VCaP (cell line): Measurements from ENCODE around the gene ELL2.
A peak's percentile ranks its signal among the peaks of the same experiment; 100 is the strongest.

Experiments used
- H3K27ac ChIP-seq: fragments of 450-650 bp; 2 replicates; pipeline ENCODE4 v1.5.1; 2017
- CTCF ChIP-seq: fragments of 450-650 bp; conservative IDR thresholded peaks from 2 replicates; pipeline ENCODE4 v1.5.1; 2017; ENCODE audit warnings: mild to moderate bottlenecking, moderate library complexity

The ELL2 gene

GRCh38 chr5:95878417-95879323 is 83.0 kb downstream of the ELL2 start:
- peak overlapping the region; percentile 76 for H3K27ac ChIP-seq
- no peak for TF ChIP-seq CTCF

- TF ChIP-seq CTCF: no peak
Measured at GRCh38 chr5:95876782-95877181, 84.9 kb downstream of the ELL2 start.

DNA sequence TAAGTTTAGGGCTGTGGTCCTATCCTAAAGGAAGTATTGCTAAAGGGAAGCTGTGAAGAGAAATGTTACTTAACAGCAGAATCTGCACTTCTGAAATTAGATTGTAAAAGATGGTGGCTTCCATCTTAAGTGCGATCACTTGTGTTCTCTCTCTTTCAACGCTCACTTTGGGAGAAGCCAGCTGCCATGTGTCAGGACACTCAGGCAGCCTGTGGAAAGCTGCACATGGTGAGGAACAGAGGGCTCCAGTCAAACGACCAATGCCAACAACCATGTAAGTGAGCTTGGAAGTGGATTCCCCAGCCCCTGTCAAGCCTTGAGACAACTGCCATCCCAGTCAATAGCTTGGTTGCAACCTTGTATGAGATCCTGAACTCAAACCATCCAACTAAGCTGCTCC is 87.4 kb downstream of the ELL2 start:
- TF ChIP-seq CTCF: no peak
- H3K27ac ChIP-seq: no peak overlapping the region

More at GRCh38 chr5:95876782-95877181, 84.9 kb downstream of the ELL2 start:
- no peak overlapping the region; the same call in 1 of the 2 replicates for H3K27ac ChIP-seq

GRCh38 chr5:95873351-95873750 is 88.3 kb downstream of the ELL2 start:
- no peak overlapping the region for H3K27ac ChIP-seq
- no peak for TF ChIP-seq CTCF

- no peak for TF ChIP-seq CTCF
Measured at GRCh38 chr5:95872346-95873268, 89.0 kb downstream of the ELL2 start.

DNA sequence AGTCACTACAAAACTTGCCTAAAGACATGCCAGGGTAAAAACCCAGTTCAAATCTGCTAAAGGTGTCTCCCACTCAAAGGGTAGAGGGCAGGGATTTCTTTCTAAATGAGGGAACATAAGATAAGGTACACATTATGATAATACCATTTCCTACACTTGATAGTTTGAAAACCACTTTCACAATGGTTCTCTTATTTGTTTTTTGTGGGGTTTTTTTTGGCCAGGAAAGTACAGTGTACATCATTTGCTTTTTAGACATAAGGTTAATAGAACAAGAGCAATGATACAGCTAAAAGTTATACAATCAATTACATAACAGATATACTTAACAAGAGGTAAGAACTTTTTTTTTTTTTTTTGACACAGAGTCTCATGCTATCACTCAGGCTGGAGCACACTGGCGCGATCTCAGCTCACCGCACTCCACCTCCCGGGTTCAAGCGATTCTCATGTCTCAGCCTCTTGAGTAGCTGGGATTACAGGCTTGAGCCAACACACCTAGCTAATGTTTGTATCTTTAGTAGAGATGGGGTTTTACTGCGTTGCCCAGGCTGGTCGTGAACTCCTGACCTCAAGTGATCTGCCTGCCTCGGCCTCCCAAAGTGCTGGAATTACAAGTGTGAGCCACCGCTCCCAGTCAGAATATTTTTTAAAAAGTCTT is 90.4 kb downstream of the ELL2 start:
- no peak overlapping the region for H3K27ac ChIP-seq
- no peak for TF ChIP-seq CTCF

More at GRCh38 chr5:95872346-95873268, 89.0 kb downstream of the ELL2 start:
- H3K27ac ChIP-seq: no peak overlapping the region
